AG04449 (cell line): ENCODE results near the gene SSTR4.

ENCODE experiments used
- CTCF ChIA-PET: fragments of 350-600 bp; formaldehyde crosslinking; extraction: SDS; loops from one replicate; lab custom pipeline; 2021; ENCODE audit warnings: antibody characterized with exemption; lab: Yijun Ruan, JAX
- POLR2A ChIA-PET: fragments of 400-600, 350-600 bp; formaldehyde crosslinking; extraction: SDS; loops from one replicate; lab custom pipeline; 2020; ENCODE audit warnings: antibody characterized with exemption, inconsistent platforms; lab: Yijun Ruan, JAX
- DNase-seq: peaks from one replicate; pipeline ENCODE4 v3.0.0-alpha.2; 2010; ENCODE audit warnings: low read depth, low spot score
- H3K4me3 ChIP-seq: 2 replicates; pipeline ENCODE4 v1.5.1; 2011; ENCODE audit warnings: low read depth, mild to moderate bottlenecking, control low read depth, low read length
- TF ChIP-seq, protein P1 (sequence below): IDR thresholded peaks from one replicate; pipeline ENCODE4 v1.5.1; 2011; ENCODE audit warnings: mild to moderate bottlenecking, moderate library complexity, low read length, control low read depth, inconsistent platforms; ENCODE audit not compliant: insufficient read depth; ENCODE audit errors: missing control alignments

The SSTR4 gene

GRCh38 chr20:23043376-23043775 is 8.3 kb downstream of the SSTR4 start:
- no peak overlapping the region for H3K4me3 ChIP-seq
- TF ChIP-seq, protein P1, sequence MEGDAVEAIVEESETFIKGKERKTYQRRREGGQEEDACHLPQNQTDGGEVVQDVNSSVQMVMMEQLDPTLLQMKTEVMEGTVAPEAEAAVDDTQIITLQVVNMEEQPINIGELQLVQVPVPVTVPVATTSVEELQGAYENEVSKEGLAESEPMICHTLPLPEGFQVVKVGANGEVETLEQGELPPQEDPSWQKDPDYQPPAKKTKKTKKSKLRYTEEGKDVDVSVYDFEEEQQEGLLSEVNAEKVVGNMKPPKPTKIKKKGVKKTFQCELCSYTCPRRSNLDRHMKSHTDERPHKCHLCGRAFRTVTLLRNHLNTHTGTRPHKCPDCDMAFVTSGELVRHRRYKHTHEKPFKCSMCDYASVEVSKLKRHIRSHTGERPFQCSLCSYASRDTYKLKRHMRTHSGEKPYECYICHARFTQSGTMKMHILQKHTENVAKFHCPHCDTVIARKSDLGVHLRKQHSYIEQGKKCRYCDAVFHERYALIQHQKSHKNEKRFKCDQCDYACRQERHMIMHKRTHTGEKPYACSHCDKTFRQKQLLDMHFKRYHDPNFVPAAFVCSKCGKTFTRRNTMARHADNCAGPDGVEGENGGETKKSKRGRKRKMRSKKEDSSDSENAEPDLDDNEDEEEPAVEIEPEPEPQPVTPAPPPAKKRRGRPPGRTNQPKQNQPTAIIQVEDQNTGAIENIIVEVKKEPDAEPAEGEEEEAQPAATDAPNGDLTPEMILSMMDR = no peak
- DNase-seq = no peak
- CTCF ChIA-PET = interaction anchor here (1.0 kb wide), 1 partner anchor 297 kb away, joined by 3 read pairs; no protein-coding TSS in a partner anchor
- POLR2A ChIA-PET = no interaction called here

GRCh38 chr20:23046431-23046830 is 11.3 kb downstream of the SSTR4 start:
- ChIA-PET CTCF (interaction anchor here (0.7 to 0.9 kb wide), 2 partner anchors 16 to 294 kb away, joined by 3 read pairs; no protein-coding TSS in a partner anchor), POLR2A (no interaction called here)
- H3K4me3 ChIP-seq = no peak overlapping the region
- no peak for DNase-seq
- TF ChIP-seq, protein P1 = no peak

DNA sequence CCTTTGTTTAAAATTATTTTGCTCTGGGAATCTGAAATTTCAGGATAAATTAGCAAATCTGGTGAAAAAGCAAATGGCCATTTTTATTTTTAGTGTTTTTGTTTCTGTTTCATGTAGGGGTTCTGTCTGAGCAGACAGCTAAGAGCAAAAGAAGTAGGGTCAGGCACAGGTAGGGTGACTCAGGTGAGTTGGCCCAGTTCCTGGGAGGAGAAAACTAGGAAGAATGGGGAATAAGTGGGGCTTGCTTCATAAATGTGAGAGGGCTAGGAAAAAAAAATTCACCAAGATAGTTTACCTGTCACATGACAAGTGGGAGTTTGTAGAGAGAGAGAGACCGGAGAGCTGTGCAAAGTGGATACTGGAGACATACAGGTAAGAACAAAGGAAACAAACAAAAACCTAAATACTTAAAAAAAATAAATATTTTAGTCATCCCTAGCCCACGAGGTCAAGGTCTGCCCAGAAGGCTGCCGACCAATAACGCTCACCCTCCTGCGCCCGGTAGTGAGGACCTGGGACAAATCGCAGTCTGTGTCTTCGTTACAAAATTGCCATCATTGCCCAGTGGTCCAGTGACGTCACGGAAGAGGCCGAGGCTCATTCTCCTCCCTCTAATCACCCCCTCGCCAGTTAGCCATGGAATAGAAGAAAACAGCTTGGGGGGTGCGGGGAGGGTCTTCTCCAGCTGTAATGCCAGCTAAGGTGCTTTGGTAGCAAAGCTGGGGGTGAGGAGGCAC is 12.1 kb downstream of the SSTR4 start:
- POLR2A ChIA-PET = no interaction called here
- H3K4me3 ChIP-seq = no peak overlapping the region
- DNase-seq = no peak
- CTCF ChIA-PET = interaction anchor here (0.7 to 1.1 kb wide), 4 partner anchors 156 to 361 kb away, joined by 3 read pairs; no protein-coding TSS in a partner anchor
- TF ChIP-seq, protein P1 = no peak

DNA sequence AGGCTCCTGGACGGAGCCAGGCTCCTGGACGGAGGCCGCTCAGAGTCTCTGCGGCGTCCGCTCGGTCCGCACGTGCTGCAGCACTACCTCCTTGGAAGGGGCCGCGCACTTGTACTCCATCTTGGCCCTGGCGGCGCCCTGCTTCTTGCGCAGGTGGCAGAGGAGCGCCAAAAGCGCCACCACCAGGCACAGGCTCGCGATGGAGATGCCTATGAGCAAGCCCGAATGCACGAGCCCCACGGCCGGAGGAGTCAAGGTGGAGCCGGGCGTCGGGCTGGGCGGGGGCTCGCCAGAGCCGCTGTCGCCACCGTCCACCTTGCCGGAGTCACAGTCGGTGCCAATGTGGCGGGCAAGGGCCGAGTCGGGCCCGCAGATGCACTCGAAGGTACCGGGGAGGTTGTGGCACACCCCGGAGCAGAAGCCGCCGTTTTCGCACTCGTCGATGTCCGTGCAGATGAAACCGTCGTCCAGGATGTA is 12.7 kb downstream of the SSTR4 start:
- CTCF ChIA-PET = interaction anchor here (0.7 to 1.1 kb wide), 3 partner anchors 156 to 361 kb away, joined by 3 read pairs; no protein-coding TSS in a partner anchor
- TF ChIP-seq, protein P1 = no peak
- DNase-seq = no peak
- POLR2A ChIA-PET = no interaction called here
- H3K4me3 ChIP-seq = no peak overlapping the region

- peak overlapping the region; percentile 36 for H3K4me3 ChIP-seq
- no peak for DNase-seq
- CTCF ChIA-PET = interaction anchor here (1.1 to 5.0 kb wide), 4 partner anchors 13 to 291 kb away, joined by 3 to 50 read pairs (median 27); no protein-coding TSS in a partner anchor
- TF ChIP-seq, protein P1 = peak; percentile 55
- POLR2A ChIA-PET = no interaction called here
Observed at GRCh38 chr20:23048283-23049200, 13.4 kb downstream of the SSTR4 start.
